ENCODE measurements around the gene SEPTIN11.

DNA sequence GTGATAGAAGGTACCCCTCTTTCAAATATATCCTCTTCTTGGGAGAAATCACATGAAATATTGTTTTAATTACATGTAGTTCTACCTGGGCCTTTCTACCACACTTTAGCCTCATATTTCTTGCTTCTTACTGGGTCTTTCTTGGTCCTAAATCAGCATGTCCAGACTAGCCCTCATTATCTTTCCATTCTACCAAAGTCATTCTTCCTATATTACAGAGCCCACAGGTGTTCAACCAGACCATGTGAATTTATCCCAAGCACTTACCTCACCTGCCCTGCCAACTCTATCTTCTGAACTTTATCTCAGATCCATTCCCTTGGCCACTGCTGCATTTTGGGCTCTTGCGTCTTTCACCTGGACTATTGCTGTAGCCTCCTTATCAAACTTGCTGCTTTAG lies 39.8 kb upstream of the SEPTIN11 start:
- TF ChIP-seq, protein P1, sequence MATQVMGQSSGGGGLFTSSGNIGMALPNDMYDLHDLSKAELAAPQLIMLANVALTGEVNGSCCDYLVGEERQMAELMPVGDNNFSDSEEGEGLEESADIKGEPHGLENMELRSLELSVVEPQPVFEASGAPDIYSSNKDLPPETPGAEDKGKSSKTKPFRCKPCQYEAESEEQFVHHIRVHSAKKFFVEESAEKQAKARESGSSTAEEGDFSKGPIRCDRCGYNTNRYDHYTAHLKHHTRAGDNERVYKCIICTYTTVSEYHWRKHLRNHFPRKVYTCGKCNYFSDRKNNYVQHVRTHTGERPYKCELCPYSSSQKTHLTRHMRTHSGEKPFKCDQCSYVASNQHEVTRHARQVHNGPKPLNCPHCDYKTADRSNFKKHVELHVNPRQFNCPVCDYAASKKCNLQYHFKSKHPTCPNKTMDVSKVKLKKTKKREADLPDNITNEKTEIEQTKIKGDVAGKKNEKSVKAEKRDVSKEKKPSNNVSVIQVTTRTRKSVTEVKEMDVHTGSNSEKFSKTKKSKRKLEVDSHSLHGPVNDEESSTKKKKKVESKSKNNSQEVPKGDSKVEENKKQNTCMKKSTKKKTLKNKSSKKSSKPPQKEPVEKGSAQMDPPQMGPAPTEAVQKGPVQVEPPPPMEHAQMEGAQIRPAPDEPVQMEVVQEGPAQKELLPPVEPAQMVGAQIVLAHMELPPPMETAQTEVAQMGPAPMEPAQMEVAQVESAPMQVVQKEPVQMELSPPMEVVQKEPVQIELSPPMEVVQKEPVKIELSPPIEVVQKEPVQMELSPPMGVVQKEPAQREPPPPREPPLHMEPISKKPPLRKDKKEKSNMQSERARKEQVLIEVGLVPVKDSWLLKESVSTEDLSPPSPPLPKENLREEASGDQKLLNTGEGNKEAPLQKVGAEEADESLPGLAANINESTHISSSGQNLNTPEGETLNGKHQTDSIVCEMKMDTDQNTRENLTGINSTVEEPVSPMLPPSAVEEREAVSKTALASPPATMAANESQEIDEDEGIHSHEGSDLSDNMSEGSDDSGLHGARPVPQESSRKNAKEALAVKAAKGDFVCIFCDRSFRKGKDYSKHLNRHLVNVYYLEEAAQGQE (IDR thresholded peaks at IDR 0.05), result no peak
- TF ChIP-seq, protein P2, sequence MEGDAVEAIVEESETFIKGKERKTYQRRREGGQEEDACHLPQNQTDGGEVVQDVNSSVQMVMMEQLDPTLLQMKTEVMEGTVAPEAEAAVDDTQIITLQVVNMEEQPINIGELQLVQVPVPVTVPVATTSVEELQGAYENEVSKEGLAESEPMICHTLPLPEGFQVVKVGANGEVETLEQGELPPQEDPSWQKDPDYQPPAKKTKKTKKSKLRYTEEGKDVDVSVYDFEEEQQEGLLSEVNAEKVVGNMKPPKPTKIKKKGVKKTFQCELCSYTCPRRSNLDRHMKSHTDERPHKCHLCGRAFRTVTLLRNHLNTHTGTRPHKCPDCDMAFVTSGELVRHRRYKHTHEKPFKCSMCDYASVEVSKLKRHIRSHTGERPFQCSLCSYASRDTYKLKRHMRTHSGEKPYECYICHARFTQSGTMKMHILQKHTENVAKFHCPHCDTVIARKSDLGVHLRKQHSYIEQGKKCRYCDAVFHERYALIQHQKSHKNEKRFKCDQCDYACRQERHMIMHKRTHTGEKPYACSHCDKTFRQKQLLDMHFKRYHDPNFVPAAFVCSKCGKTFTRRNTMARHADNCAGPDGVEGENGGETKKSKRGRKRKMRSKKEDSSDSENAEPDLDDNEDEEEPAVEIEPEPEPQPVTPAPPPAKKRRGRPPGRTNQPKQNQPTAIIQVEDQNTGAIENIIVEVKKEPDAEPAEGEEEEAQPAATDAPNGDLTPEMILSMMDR (IDR thresholded peaks at IDR 0.05; ENCODE audit: low read depth, low read length, missing input control), result no peak
- TF ChIP-seq, protein P3, sequence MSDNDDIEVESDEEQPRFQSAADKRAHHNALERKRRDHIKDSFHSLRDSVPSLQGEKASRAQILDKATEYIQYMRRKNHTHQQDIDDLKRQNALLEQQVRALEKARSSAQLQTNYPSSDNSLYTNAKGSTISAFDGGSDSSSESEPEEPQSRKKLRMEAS (IDR thresholded peaks at IDR 0.05), result no peak
- no peak for TF ChIP-seq FOXA2 (IDR thresholded peaks at IDR 0.05)
- TF ChIP-seq RAD21 (IDR thresholded peaks at IDR 0.05), result no peak
- TF ChIP-seq JUND (IDR thresholded peaks at IDR 0.05), result no peak

Data from liver (tissue), 3 donors.